ENCODE results near the gene SETD4.

SETD4 gene

DNA sequence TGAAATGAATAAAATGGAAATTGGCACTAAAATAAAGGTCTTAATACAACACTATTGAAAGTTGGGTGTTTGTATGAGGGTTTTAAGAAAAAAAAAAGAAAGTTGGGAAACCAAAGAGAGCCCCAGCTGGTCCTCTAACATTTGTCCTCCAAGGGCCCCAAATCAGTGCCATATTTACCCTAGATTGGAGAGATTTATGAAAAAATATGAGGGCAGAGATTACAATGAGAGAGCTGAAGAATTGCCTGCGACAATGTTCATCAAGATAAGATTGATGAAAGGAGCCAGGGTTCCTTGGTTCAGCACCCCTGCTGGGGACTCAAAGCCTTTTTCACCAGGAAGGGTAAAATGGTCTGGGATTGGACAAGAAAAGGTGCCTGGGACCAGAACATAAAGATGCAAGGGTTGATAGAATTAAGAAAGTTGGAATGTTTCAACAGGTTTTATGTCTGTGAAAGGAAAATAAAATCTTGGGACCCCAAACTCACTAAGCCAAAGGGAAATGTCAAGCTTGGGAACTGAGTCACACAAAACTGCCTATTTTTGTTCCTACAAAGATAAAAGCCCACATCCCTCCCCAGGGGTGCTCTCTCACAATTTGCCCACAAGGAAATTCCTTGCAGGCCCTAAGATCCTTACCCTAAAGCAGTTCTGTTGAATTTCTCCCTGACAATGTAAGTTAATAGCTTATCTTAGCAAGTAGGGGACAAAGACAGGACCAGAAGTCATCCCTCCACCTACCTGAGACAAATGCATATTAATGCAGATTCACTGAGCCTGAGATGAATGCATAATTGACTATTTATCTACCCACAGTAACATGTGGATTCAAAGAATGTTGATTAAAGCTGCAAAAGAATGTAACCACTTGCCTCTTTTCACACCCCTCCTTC is 36.3 kb upstream of the SETD4 start:
- TF ChIP-seq, protein P1, sequence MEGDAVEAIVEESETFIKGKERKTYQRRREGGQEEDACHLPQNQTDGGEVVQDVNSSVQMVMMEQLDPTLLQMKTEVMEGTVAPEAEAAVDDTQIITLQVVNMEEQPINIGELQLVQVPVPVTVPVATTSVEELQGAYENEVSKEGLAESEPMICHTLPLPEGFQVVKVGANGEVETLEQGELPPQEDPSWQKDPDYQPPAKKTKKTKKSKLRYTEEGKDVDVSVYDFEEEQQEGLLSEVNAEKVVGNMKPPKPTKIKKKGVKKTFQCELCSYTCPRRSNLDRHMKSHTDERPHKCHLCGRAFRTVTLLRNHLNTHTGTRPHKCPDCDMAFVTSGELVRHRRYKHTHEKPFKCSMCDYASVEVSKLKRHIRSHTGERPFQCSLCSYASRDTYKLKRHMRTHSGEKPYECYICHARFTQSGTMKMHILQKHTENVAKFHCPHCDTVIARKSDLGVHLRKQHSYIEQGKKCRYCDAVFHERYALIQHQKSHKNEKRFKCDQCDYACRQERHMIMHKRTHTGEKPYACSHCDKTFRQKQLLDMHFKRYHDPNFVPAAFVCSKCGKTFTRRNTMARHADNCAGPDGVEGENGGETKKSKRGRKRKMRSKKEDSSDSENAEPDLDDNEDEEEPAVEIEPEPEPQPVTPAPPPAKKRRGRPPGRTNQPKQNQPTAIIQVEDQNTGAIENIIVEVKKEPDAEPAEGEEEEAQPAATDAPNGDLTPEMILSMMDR (IDR thresholded peaks at IDR 0.05): no peak
- H3K27ac ChIP-seq: no peak overlapping the region
- H3K9me3 ChIP-seq: no peaks in the 10 kb centered on the region
- H3K4me1 ChIP-seq: peaks cover 0 to 14% (median 8%) of the 10 kb centered on the region in 4 donors
- no peaks in the 10 kb centered on the region for H3K27me3 ChIP-seq
- intact Hi-C loops (cut with DNase I; ENCODE audit: low total_unique reads): no loop called here
- DNase-seq: no peak
- no peak overlapping the region for H3K4me3 ChIP-seq
- no peaks in the 10 kb centered on the region for H3K36me3 ChIP-seq

DNA sequence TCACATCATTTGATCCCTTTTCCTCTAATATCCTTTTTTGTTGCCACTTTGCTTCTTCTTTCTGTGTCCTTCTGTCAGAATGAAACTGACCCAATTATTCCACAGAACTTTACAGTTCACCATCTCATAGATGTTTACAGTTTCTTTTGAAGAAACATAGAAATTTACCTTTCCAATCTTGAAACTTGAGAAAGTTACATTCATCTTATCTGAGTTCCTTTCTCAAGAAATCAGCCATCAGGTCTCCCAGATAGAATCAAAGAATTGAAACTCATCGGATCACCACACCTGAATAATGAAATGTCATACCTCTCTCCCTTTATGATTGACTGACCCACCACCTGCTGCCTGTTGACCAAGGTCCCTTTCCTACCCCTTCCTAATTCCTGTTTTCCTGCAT is 33.2 kb upstream of the SETD4 start:
- intact Hi-C loops (cut with DNase I; ENCODE audit: low total_unique reads): no loop called here

GRCh38 chr21:36092681-36093080 is 32.4 kb upstream of the SETD4 start:
- peaks cover 0 to 8% (median 4%) of the 10 kb centered on the region in 4 donors for H3K4me1 ChIP-seq
- TF ChIP-seq, protein P1 (IDR thresholded peaks at IDR 0.05): no peak
- DNase-seq: no peak
- intact Hi-C loops (cut with DNase I; ENCODE audit: low total_unique reads): no loop called here
- no peak overlapping the region for H3K27ac ChIP-seq
- no peaks in the 10 kb centered on the region for H3K9me3 ChIP-seq
- H3K4me3 ChIP-seq: no peak overlapping the region
- H3K27me3 ChIP-seq: no peaks in the 10 kb centered on the region
- H3K36me3 ChIP-seq: no peaks in the 10 kb centered on the region

More for the DNA sequence above, 33.2 kb upstream of the SETD4 start:
- peaks cover 0 to 14% (median 8%) of the 10 kb centered on the region in 4 donors for H3K4me1 ChIP-seq
- no peaks in the 10 kb centered on the region for H3K27me3 ChIP-seq
- H3K27ac ChIP-seq: no peak overlapping the region
- no peak overlapping the region for H3K4me3 ChIP-seq
- TF ChIP-seq, protein P1 (IDR thresholded peaks at IDR 0.05): no peak
- no peak for DNase-seq
- no peaks in the 10 kb centered on the region for H3K36me3 ChIP-seq
- H3K9me3 ChIP-seq: no peaks in the 10 kb centered on the region

GRCh38 chr21:36089946-36090345 is 29.6 kb upstream of the SETD4 start:
- H3K4me3 ChIP-seq: no peak overlapping the region
- H3K4me1 ChIP-seq: no peaks in the 10 kb centered on the region
- no peaks in the 10 kb centered on the region for H3K9me3 ChIP-seq
- intact Hi-C loops (cut with DNase I; ENCODE audit: low total_unique reads): no loop called here
- no peak for DNase-seq
- H3K27ac ChIP-seq: no peak overlapping the region
- H3K36me3 ChIP-seq: no peaks in the 10 kb centered on the region
- H3K27me3 ChIP-seq: no peaks in the 10 kb centered on the region
- TF ChIP-seq, protein P1 (IDR thresholded peaks at IDR 0.05): no peak

DNA sequence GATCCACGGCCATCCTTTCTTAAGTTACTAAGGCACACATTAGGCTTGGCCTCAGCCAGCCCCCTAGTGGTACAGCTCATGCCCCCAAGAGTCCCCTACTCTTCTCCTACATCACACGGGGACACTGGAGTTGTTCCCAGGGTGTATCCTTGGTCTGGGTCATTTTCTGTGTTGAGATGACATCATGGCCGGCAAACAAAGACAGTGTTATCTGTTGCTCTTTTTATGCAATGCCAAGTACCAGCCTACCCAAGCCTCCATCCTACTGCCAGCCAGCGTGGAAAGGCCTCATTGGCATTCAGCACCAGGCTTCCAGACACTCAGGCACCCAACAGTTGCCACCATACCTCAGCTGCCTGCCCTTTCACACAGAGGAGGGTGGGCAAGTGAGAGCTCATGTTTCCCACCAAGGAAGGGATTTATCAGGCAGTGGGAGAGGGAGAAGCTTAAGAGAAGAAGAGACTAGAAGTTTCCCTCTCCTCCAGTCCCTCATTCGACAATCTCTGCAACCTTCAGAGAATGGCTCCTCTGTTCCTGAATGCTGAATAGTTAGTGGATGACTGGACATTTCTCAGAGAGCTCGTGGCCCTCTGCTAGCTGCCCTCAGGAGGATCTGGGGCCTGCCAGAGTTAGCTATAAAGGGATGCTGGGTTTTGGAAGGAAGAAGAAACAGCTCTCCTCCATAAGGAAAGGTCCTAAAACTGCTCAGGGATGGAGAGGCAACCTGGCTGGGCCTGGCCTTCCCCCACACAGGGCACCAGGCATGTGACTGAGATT is 27.2 kb upstream of the SETD4 start:
- Histone ChIP-seq H3K4me1 (no peaks in the 10 kb centered on the region), H3K27me3 (no peaks in the 10 kb centered on the region), H3K4me3 (no peak overlapping the region), H3K27ac (no peak overlapping the region), H3K36me3 (no peaks in the 10 kb centered on the region), H3K9me3 (no peaks in the 10 kb centered on the region)
- intact Hi-C loops (cut with DNase I; ENCODE audit: low total_unique reads): no loop called here
- TF ChIP-seq, protein P1 (IDR thresholded peaks at IDR 0.05): no peak
- DNase-seq: no peak
